HG03159 (cell line): ENCODE data around the gene PRKCE.

ENCODE experiments used
- ATAC-seq: cut with Tn5 transposase; IDR thresholded peaks from one replicate; pipeline ENCODE4 v1.9.1; 2021; ENCODE audit warnings: mild to moderate bottlenecking, moderate library complexity; ENCODE audit not compliant: unreplicated experiment

The PRKCE gene

DNA sequence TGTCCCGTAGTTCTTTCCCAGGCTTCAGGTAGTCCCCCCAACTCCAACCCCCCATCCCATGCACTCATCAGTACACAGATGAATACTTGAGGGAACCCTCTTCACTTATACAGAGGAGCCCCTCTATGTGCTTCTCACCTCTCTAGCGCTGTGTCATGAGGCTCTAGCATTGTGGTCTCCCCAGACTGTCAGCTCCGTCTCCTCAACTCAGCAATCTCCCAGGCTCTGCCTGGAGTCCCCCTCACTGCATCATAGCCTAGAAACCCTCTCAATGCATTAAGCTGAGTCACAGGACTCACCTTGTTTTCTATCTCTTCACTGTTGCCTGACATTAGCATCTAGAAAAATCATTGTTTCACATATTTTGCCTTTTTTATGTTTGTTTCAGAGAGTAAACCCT is 20.2 kb upstream of the PRKCE start:
- ATAC-seq, result no peak

DNA sequence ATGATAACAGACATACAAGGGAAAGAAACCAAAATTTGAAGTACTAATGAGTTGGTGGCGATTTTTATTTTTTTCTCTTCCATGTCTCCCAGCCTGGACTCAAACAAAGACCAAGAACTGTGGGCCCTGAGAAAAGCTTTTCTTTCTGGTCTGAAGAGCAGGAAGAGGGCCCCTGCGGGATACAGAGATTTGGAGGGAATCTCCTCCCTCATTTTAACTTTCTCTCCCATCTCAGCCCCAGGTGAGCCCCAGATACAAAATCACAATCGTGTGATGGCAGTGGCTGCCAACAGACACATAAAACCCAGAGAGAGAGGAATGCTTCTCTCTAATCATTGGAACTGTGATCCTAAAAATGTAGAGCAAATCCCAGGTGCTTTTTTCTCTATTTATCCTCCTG is 19.5 kb upstream of the PRKCE start:
- no peak for ATAC-seq

DNA sequence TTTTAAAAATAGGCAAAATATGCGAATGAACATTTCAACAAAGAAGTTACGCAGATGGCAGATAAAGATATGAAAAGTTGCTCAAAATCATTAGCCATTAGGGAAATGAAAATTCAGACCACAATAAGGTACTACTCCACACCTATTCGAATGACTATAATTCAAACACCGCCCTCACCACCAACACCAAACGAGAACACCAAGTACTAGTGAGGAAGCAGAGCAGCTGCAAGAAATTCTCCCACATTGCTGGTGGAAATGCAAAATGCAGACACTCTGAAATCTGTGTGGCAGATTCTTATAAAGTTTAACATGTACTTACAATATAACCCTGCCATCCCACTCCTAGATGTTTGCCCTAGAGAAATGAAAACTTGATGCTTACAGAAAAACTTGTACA is 17.3 kb upstream of the PRKCE start:
- ATAC-seq, result no peak

DNA sequence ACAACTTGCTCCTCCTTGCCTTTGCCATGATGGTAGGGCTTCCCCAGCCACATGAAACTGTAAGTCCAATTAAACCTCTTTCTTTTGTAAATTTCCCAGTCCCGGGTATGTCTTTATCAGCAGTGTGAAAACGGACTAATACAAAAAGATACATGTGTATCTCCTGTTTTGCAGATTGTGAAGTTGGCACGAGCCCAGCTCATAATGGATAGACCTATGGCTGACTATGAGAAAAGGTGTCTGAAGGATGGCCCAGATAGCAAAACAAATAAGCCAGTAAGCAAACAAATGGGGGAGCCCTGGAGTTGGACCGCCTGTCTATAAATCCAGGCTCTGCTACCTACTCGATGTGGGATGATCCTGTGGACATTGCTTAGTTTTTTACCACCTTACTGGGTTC is 15.5 kb upstream of the PRKCE start:
- ATAC-seq, result no peak

DNA sequence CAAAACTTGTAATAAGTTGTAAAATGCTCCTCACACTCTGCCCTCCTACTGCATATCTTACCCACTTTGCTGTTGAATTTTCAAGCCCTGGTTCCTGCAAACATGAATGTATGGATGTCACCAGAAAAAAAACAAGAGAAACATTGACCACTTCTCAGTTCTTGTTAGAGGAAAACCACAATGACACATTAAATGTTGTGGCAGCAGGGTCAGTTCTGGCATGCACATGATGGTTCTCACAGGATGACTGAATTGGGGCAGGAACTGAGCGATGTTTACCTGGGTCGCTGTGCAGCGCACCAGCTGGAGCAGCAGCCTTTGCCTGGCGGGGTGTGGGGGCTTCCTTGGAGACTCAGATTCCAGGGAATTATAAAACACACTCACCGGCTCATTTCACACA is 14.0 kb upstream of the PRKCE start:
- peak; percentile 76 for ATAC-seq

DNA sequence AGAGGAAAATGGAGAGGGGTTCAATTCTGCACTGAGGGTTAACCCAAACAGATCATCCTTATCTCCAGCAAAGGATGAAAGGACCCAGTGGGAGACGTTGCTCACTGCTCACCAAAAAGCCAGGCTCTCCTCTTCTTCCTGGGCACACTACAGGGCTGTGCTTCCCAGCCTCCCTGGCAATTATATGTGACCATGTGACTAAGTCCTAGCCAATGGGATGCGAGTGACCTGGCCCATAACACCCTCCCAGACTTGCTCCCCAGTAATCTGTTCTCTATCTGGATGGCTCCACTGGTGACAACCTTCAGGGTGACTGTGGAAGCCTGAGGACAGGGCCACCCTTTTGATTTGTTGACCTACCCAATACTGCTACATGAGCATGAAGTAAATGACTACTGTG is 10.9 kb upstream of the PRKCE start:
- ATAC-seq, result no peak

DNA sequence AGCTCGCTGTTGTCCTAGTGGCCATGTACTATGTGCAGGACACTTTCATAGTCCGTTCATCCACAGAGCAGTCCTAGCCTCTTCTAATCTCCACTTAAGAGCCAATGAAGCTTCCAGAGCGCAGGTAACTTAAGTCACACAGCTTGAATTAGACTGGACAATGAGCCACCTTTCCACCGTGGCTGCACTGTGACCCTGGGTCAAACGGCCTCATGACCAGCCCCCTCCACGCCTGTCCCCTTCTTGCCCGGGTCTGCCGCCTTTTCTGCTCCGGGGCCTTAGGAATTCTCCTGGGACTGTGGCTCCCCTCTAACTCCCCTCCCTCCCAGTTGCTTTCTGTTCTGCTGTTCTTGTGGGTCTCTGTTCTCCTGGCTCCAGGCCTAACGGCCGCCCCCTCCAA is 8.4 kb upstream of the PRKCE start:
- no peak for ATAC-seq

DNA sequence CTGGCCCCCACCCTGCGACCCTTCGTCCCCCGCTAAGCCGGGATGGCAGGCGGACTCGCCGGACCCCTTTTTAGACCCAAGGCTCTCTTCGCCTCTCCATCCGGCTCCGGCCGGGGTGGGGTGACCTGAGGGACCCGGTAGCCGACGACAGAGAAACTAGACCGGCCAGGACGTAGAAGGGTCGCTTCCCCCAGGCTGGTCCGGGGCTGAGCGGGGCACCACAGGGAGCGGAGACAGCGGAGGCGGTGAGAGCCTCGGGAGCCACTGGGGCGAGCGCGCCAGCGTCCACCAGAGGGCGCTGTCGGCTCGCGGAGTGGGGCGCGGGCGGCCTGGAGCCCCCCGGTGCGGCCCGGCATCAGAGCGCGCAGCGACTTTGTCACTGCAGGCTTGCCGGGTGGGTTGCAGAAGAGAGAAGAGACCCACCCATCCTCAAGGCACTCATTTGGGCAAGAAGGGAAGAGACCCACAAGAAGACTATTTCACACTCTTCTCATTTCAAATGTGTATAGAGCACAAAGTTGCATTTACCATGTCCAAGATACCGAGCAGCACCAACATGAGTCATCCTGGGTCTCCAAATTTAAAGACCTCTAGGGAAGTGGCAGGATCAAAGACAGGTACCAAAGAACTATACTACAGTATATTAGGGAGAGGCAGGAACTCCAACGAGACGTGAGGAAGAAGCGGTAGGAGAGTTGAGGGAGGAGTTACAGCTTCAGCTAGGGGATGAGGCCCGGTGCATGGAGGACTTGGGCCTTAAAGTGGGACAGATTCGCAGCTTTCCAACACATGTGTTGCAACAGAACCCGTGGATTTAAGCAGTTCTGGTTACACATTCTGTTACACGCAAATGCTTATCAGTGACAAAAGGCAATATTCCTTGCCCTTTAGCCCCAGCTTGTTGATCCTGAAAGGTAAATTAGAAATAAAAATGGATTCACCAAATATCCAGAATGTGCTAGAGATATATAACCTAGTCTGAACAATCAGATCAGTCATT is 7.6 kb upstream of the PRKCE start:
- ATAC-seq, result peak; percentile 73

DNA sequence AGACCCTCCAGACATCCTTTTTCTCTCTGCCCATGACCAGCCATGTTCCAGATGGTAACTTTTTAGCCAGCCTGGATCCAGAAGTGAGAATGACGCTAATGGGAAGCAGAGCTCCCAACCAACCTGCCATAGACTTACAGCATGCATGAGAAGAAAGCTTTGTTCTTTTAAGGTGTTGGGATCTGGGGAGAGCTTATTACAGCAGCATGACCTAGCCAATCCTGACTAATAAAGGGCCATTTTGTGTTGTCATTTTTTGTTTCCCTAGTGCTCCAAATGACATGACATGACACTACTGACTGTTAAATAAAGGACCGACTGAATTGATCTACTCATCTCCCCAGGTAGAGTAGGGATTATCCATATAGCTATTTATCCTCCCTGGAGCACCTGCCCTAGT is 5.2 kb upstream of the PRKCE start:
- ATAC-seq, result no peak

DNA sequence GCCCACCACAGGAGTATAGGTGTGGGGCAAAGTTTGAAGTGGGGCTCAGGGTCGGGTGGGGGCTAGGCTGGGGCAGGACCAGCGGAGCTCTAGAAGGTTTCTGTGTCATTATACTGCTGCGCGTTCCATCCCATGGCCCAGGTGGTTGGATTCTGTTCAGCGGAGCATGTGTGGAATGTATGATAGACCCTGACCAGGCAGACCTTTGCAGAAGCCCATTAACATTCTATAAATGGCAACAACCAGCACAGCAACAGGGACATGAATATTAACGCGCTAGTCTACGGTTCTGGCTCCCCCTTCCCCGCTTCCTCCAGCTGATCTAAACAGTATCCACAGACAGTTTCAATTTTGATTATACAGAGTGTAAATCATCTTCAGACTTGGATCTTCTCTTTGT is 4.1 kb upstream of the PRKCE start:
- no peak for ATAC-seq

DNA sequence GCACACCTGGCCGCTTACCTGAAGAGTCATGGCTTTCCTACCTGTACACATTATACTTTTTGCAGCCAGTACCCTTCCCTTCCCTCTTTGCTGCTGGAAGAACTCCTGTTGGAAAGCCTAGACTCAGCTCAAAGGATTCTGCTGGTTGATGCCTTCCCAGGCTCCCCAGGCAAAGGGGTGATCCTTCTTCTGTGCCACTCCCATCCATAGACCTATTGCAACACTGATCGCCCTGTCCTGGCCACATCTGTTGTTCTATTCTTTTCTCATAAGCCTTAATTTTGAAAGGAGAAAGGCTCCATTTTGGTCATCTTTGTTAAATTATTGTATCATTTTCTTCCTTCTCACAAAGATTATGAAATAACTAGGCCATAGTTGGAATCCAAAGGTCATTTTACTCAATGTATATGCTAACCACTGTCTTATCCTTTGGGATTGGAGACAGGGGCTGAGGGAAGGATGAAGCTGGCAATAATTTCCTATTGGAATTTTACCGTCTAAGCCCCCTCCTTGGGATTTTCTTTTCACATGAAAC is 3.4 kb upstream of the PRKCE start:
- no peak for ATAC-seq

DNA sequence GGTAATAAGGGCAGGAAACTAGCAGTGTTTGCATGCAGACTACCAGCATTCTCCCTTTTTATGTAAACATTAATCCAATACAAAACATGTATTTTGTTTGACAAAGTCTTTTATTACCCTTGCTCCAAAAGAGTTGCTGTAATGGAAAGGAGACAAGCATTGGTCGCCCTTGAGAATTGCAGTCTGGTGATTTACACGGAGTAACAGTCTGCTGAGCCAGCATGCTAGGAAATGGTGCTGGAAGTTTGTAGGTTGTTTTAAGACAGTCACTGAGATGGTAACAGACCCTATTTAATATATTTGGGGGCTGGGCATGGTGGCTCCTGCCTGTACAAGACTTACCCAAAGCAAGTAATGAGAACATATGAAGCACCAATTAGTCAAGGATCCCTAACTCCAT is 2.8 kb upstream of the PRKCE start:
- ATAC-seq, result no peak

DNA sequence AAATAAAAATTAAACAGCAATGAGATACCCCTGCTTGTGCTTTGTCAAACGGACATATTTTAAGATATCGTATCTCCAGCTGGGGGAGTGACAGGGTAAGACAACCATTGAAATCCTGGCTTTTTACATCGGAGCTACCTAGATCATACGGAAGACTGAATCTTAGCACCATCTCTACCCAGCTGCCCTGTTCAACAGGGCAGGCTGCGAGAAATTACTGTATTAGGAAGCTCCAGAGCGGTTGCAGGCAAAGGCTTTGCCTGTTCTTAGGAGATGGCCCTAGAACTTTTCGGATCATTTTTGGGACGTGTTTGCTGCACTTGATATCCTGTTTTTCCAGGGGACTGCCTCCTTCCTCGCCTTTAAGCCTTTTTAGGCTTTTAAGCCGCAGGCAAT is 2.0 kb upstream of the PRKCE start:
- ATAC-seq, result no peak

DNA sequence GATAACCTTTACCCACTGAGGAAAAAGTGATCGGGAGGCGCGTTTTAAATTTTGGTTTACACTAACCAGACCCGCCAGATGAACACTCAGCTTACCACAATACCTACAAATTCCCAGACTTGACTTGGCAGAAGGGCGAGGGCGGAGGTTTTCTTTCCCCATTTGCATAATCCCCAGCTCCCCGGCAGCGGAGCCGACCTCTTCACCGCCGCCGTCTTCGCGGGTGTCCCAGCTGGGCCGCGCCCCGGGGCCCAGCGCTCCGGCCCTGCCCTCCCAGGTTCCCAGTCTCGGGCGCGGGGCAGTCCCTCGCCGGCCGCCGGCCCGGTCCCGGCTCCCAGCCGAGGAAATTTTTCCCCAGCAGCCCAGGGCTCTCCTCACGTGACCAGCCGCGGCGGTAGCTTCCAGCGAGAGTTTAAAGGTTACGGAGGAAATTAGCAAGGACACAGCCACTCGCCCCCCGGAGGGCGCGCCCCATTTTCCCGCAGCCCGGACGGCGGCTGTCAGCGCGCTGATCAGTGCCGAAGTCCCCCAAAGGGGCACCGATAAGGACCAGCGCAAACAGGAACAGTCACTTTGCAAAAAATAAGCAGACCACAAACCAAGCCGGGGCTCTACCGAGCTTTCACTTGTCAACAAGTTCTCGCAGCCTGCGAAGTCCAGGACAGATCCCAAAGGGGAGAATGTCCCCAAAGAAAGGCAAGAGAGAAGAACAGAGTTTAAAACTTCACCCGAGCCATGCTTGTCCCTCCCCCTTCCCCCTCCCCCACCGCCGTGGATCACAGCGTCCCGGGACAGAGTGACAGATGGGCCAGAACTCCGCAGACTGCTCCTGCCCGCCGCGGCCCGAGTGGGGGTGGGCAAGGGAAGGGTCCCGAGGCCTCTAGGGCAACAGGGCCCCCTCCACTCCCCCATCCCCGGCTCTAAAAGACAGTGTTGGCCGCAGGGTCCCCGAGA is 1.3 kb upstream of the PRKCE start:
- ATAC-seq, result peak; percentile 15

DNA sequence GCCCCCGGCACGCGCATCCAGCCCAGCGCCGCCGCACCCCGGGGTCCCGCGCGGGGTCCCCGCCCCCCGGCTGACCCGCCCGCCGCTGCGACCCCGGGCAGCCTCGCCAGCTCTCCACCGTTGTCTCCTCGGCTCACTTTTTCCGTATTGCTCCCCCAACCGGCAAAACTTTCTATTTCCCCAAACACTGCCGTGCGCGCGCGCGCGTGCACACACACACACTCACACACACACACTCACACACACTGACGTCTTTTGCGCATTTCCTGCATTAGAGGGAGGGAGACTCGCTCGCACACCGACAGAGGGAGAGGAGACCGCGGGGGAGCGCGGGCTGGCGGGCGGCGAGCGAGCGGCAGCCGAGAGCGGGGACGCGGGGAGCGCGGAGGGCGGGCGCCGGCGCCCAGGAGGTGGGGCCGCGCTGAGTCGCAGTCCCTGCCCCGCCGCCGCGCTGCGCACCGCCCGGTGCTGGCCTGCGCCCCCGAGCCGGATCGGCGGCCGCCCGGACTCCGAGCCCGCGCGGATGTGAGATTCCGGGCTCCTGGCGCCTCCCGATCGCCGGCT is 542 bp upstream of the PRKCE start:
- peak; percentile 69 for ATAC-seq

DNA sequence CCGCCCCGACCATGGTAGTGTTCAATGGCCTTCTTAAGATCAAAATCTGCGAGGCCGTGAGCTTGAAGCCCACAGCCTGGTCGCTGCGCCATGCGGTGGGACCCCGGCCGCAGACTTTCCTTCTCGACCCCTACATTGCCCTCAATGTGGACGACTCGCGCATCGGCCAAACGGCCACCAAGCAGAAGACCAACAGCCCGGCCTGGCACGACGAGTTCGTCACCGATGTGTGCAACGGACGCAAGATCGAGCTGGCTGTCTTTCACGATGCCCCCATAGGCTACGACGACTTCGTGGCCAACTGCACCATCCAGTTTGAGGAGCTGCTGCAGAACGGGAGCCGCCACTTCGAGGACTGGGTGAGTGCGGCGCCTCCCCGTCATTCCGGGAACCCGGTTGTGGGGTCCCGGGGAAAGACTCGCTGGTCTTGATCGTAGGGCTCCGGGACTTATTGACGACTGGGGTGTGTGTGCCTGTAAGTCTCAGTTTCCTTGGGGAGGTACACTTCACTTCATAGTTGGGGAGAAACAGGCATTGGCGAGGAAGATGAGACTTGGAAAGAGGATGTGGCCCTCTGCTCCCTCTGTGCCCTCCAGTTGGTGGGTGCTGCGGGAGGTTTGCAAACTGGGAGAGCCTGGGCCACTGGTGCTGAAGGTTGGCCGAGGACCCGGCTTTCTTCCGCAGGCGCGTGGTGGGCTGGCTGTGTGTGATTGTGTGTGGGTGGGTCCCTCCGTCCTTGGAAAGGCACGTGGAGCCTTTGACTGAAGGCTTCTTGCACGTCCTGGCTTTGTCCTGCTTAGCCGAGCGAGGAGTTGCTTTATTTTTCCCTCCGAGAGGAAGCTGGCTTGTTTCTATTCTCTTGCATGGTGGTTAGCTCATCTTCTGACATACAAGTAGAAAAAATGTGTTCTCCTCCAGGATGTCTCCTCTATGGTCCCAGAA is 886 bp downstream of the PRKCE start:
- no peak for ATAC-seq

DNA sequence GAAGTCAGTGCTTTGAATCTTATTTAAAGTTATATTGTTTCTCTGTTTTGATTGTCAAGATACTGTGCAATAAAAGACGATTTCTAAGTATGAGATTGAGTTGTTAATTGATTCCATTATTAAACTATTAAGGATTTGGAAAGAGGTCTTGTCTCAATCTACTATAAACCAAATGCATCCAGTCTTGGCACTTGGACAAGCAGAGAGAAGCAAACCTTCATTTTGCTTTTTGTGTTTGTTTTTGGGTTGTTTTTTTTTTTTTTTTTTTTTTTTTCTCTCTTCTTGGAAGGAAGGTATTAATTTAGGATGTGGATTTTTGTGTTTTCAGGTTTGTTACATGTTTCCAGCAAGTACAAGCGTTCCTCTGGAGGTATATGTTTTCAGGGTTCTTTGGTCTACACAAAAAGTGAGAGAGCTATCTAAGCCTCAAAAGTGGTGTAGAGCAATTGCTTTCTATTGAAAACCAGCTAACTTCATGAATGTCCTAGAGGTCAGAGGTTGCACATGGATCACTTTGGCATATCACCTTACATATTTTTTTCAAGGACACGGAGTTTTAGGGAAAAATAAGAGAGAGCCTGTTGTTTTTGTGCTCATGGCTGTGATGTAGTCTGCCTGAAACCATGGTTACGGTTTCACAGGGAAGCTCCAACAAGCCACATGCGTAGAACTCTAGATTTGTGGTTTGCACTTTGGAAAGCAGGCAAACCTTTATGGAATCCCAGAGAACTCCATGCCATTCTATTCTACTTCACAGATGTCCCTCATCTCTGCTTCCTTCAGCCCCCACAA is 1.8 kb downstream of the PRKCE start:
- no peak for ATAC-seq

DNA sequence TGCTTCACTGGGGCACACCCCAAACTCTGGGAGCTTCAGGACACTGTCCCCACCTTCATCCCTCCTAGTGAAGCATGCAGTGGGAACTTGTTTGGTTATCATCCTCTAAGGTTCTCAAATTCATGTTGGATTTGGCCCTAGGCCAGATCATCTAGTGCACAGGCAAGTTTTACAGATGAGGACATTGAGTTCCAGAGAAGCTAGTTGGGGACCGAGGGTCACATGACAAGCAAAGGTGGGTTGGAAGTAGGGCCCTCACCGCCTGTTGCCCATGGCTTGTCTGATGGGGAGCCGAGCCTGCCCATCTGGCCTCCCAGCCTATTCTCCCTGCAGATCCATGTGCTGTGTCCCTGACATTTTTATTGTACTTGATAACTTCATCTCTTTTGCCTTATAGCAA is 2.8 kb downstream of the PRKCE start:
- no peak for ATAC-seq

DNA sequence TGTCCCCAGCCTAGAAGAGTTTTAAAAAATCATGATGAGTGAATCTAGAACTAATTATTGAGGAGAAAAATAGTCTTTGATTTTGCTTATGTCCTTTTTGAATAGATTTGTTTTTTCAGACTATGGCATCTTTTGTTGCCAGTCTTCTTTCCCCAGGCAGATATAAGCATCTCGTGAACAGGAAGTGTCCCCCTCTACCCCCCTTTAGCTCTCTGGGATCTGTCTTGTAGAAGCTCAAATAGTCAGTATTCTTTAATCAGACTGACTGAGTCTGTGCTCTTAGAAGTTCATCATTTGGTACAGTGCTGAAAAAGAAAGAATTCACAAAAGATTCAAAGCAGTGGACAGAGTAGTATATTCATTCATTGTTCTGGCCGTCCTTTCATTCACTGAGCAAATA is 10.4 kb downstream of the PRKCE start:
- ATAC-seq, result no peak
